ENCODE measurements around the gene TRMT6. TPM values are rescaled to one million over a fixed set of nuclear protein-coding genes. Genes with fewer than 3 reads are reported as not detected.
A peak's percentile ranks its signal among the peaks of the same experiment; 100 is the strongest.

The TRMT6 gene
- total RNA-seq = 7.1 TPM
- long read RNA-seq, partial matches to known transcripts = 4 of 8 reads
- long read RNA-seq, other reads (novel, unspliced or antisense) = 0 of 8 reads

DNA sequence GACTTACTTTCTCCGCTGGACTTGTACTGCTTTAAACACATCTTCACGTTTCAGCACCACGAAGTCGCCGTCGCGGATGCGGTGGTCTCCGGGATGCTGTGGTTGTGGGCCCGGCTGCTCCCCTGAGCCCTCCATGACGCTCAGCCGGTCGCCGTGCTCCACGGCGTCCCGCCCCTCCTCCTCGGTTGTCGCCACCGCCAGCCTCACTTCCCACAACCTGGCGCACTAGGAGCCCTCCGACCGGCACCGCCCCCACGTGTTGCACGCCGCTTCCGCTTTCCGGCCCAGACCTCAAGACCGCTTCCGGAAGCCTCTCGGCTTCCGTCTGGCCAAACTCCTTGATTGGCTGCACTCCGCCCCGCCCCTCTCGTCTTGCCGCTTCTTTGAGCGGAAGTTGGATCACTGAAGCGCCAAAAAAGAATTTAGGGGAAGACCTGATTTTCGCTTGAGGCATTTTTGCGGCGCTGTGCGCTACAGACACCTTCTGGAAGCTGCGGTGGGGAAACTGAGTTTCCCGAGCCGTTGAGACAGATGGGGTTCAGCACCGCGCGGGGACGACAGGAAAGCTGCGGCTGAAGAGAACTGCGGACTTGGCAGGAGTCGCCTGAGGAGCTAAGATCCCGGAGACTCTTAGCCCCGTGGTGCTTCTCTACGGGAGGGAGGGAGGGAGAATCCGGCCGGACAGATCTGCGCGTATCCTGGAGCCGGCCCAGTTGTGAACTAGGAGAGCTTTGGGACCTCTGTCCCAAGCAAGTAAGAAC, at the start of gene TRMT6, which contains the start of gene MCM8:
Gene TRMT6, minus strand, starts transcription at position 263 of the 761 bp plus-strand sequence. Its CDS starts 128 bp downstream, at position 135.
Gene MCM8, plus strand, starts transcription at position 382 of the 761 bp plus-strand sequence. CDS start 1,364 bp downstream, outside the sequence.
- DNase-seq = peak; percentile 97
- ATAC-seq = peak; percentile 100
- intact Hi-C loops (cut with micrococcal nuclease) = no loop called here

- intact Hi-C loops (cut with micrococcal nuclease) = no loop called here
- DNase-seq = no peak
- ATAC-seq = no peak
Observed at GRCh38 chr20:5999783-6000182, 49.5 kb upstream of the TRMT6 start.

DNA sequence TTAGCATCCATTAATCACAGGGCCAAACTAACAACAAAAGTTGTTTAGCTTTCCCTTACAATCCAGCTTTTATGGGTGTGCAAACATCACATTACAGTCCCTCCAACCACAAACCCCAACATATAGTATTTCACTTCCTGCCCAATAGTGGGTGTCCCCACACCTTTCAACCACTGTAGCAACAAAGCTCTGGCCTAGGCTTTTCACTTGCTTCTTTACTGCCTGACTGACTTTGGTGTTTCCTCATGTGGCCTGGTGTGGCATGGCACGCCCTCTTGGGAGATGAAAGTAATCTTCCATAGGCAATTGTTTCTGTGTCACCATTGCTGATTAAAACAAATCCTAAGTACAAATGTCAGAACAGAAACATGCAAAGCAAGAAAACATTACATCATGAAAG, 46.4 kb upstream of the TRMT6 start:
- no peak for DNase-seq
- intact Hi-C loops (cut with micrococcal nuclease) = no loop called here
- no peak for ATAC-seq

DNA sequence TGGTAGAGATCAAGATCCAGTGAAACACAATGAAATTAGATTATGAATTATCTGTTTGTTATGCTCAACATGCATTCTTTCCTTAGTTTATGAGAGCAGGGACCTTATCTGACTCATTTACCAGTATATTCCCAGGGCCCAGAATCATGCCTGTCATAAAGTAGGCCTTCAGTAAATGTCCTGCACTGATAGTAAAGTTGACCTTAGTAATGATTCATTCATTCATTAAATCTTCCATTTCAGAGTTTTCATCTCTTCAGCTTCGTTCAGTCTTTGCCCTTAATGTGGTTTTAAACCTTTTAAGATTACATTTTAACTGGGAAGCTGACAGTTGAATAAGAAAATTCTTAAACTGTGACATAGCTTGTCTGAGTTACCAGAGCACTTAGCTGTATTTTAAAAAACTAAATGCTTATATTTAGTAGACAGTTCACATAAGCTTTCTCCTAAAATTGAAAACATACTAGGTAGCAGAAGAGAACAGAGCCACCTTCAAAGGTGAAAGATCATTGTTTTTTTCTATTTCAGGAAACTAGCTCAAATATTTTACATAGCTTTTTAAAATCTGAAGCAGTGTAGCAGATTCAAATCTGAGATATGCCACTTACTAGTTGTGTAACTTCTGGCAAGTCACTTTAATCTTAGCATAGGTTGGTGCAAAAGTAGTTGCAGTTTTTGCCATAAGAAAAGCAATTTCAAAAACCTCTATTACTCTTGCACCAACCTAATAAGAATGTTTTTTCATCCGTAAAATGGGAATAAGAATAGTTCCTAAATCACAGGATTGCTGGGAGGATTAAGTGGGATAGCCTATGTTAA, 41.5 kb upstream of the TRMT6 start:
- intact Hi-C loops (cut with micrococcal nuclease) = no loop called here
- ATAC-seq (no peak), DNase-seq (no peak)

GRCh38 chr20:5990946-5991345, 40.6 kb upstream of the TRMT6 start:
- ATAC-seq (no peak), DNase-seq (no peak)
- intact Hi-C loops (cut with micrococcal nuclease) = no loop called here

GRCh38 chr20:5989539-5989938, 39.2 kb upstream of the TRMT6 start:
- DNase-seq (no peak), ATAC-seq (no peak)
- intact Hi-C loops (cut with micrococcal nuclease) = no loop called here

DNA sequence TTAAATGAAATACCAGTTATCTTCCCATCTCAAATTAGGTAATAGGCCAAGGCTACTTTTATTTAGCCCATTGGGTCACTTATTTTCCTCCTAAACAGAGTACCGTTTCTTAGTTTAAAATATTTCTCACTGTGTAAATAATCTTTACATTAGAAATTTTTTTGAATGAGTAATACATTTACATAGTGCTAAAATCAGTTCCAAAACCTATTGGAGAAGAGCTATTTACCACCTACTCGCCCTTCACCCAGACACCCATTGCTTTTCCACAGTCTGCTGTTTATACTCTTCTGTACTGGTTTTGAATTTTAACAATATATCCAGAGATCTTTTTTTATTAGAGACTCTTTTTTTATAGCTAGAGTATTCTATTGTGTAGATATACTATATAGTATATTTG, 37.0 kb upstream of the TRMT6 start:
- ATAC-seq (no peak), DNase-seq (no peak)
- intact Hi-C loops (cut with micrococcal nuclease) = no loop called here

DNA sequence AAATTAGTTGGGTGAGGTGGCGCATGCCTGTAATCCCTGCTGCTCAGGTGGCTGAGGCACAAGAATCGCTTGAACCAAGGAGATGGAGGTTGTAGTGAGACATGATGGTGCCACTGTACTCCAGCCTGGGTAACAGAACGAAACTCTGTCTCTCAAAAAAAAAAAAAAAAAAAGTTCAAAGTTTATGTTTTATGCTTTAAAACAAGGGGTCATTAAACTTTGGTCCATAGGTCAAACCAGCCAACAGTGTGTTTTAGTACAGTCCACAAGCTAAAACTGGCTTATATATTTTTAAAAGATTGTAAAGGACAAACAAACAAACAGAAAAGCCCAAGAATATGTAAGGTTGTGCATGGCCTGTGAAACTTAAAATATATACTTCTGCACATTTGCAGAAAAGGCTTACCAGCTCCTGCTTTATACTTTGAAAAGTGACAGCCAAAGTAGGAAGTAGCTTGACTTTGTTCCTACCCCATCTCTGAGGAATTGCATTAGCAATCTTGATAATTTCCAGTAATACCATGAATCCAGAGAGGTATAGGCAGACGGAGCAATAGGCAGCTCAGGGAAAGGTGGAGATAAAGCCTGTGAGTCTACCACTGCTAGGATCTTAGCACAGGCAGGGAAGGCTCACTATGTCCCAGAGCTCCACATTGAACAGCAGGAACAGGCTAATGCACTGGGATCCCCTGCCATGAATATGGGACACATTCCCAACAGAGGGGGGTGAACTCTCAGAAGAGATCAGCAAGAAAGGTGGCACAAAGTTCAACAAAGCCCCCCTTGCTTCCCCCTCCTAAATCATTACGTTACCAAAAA, 30.6 kb upstream of the TRMT6 start:
- no peak for ATAC-seq
- DNase-seq = no peak
- intact Hi-C loops (cut with micrococcal nuclease) = no loop called here

DNA sequence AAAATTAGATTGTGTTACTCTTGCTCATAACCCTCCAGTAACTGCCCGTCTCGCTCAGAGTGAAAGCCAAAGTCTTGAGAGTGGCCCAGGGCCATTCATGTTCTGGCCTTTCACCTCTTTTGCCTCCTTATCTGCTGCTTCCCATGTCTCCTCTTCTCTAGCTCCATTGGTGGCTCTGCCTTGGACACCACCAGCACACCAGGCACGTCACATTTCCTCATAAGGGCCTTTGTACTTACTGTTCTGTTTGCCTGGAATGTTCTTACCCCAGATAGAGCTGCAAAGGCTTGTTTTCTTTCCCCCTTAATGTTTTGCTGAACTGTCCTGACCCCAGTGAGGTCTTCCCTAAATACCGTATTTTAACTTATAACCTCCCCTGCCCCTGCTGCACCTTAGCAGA, 29.5 kb upstream of the TRMT6 start:
- intact Hi-C loops (cut with micrococcal nuclease) = no loop called here
- ATAC-seq (no peak), DNase-seq (no peak)

GRCh38 chr20:5977975-5978374, 27.6 kb upstream of the TRMT6 start:
- ATAC-seq (no peak), DNase-seq (no peak)
- intact Hi-C loops (cut with micrococcal nuclease) = no loop called here

- intact Hi-C loops (cut with micrococcal nuclease) = no loop called here
- ATAC-seq = no peak
Observed at GRCh38 chr20:5977223-5977622, 26.9 kb upstream of the TRMT6 start.

GRCh38 chr20:5975778-5976177, 25.4 kb upstream of the TRMT6 start:
- intact Hi-C loops (cut with micrococcal nuclease) = no loop called here

More at GRCh38 chr20:5977223-5977622, 26.9 kb upstream of the TRMT6 start:
- no peak for DNase-seq

GRCh38 chr20:5974531-5974930, 24.2 kb upstream of the TRMT6 start:
- DNase-seq = no peak
- intact Hi-C loops (cut with micrococcal nuclease) = no loop called here
- no peak for ATAC-seq

More at GRCh38 chr20:5975778-5976177, 25.4 kb upstream of the TRMT6 start:
- DNase-seq = no peak
- ATAC-seq = no peak

GRCh38 chr20:5973971-5974370, 23.6 kb upstream of the TRMT6 start:
- DNase-seq (no peak), ATAC-seq (no peak)
- intact Hi-C loops (cut with micrococcal nuclease) = no loop called here

GRCh38 chr20:5973172-5973571, 22.8 kb upstream of the TRMT6 start:
- intact Hi-C loops (cut with micrococcal nuclease) = no loop called here
- ATAC-seq (no peak), DNase-seq (no peak)

GRCh38 chr20:5971203-5971602, 20.9 kb upstream of the TRMT6 start:
- no peak for DNase-seq
- ATAC-seq = no peak
- intact Hi-C loops (cut with micrococcal nuclease) = no loop called here

- intact Hi-C loops (cut with micrococcal nuclease) = no loop called here
- no peak for DNase-seq
- ATAC-seq = no peak
Observed at GRCh38 chr20:5970381-5970780, 20.0 kb upstream of the TRMT6 start.

- ATAC-seq (no peak), DNase-seq (no peak)
- intact Hi-C loops (cut with micrococcal nuclease) = no loop called here
Observed at GRCh38 chr20:5969940-5970339, 19.6 kb upstream of the TRMT6 start.

GRCh38 chr20:5969348-5969935, 19.1 kb upstream of the TRMT6 start:
- DNase-seq = no peak
- ATAC-seq = no peak
- intact Hi-C loops (cut with micrococcal nuclease) = no loop called here
